Anterior cingulate cortex (tissue), 58 donors: Measurements from ENCODE around the gene FHIT.
A peak's percentile ranks its signal among the peaks of the same experiment; 100 is the strongest.

ENCODE experiments used
- DNase-seq, 58 donors: peaks; one replicate each; lab custom pipeline; 2025; lab: John Stamatoyannopoulos, UW

FHIT gene

GRCh38 chr3:59783468-59783988 is 1467.7 kb downstream of the FHIT start:
- DNase-seq = no peak

- no peak for DNase-seq
Measured at GRCh38 chr3:59782664-59783063, 1468.6 kb downstream of the FHIT start.

- DNase-seq = no peak
Measured at GRCh38 chr3:59780209-59780608, 1471.0 kb downstream of the FHIT start.

GRCh38 chr3:59779260-59779659 is 1472.0 kb downstream of the FHIT start:
- no peak for DNase-seq

- DNase-seq = no peak
Measured at GRCh38 chr3:59777667-59778077, 1473.6 kb downstream of the FHIT start.

GRCh38 chr3:59777066-59777465 is 1474.2 kb downstream of the FHIT start:
- no peak for DNase-seq

GRCh38 chr3:59775761-59776325 is 1475.4 kb downstream of the FHIT start:
- no peak for DNase-seq

- no peak for DNase-seq
Measured at GRCh38 chr3:59775106-59775505, 1476.1 kb downstream of the FHIT start.

GRCh38 chr3:59774634-59775033 is 1476.6 kb downstream of the FHIT start:
- DNase-seq = no peak

GRCh38 chr3:59774000-59774399 is 1477.3 kb downstream of the FHIT start:
- peak in 2 of 58 donors; percentile 5 to 13 for DNase-seq

- DNase-seq = no peak
Measured at GRCh38 chr3:59772416-59773408, 1478.5 kb downstream of the FHIT start.

GRCh38 chr3:59771768-59772181 is 1479.5 kb downstream of the FHIT start:
- DNase-seq = no peak

- DNase-seq = no peak
Measured at GRCh38 chr3:59769127-59769750, 1482.0 kb downstream of the FHIT start.

- no peak for DNase-seq
Measured at GRCh38 chr3:59766200-59766872, 1484.9 kb downstream of the FHIT start.

- no peak for DNase-seq
Measured at GRCh38 chr3:59764171-59764570, 1487.1 kb downstream of the FHIT start.

GRCh38 chr3:59762941-59763340 is 1488.3 kb downstream of the FHIT start:
- DNase-seq = no peak

- peak in 10 of 58 donors; percentile 3 to 45 (median 10) for DNase-seq
Measured at GRCh38 chr3:59759298-59760031, 1491.8 kb downstream of the FHIT start.

GRCh38 chr3:59758672-59759071 is 1492.6 kb downstream of the FHIT start:
- no peak for DNase-seq

GRCh38 chr3:59756934-59757333 is 1494.3 kb downstream of the FHIT start:
- DNase-seq = no peak
